H1 (cell line): Measurements from ENCODE around the gene SBDS.
"Not testable (repeated sequence)": the region's sequence is repeated elsewhere in the genome, so short reads cannot be mapped to it uniquely, and the experiment has no call there.

Experiments
- CEBPB ChIP-seq: IDR thresholded peaks from 2 replicates; pipeline ENCODE4 v1.6.1; 2012; ENCODE audit warnings: low read depth, low read length
- CTCF ChIP-seq, 3 experiments: IDR thresholded peaks; 1 replicate in 2 of 3; 2 replicates in 1 of 3; pipeline versions ENCODE4 v1.5.1 to v1.6.1; 2011; ENCODE audit warnings: low read length in 3 of 3, mild to moderate bottlenecking in 3 of 3, inconsistent platforms in 2 of 3, low read depth in 1 of 3, moderate library complexity in 1 of 3; ENCODE audit not compliant: insufficient read depth in 1 of 3; ENCODE audit errors: control extremely low read depth in 1 of 3
- EZH2 ChIP-seq: fragments of 200-600 bp; sonication (generic); IDR thresholded peaks from 2 replicates; pipeline ENCODE4 v1.7.1; 2012; ENCODE audit warnings: low read depth, mild to moderate bottlenecking, moderate library complexity, low read length, inconsistent platforms; ENCODE audit not compliant: severe bottlenecking
- GABPA ChIP-seq: IDR thresholded peaks from 2 replicates; pipeline ENCODE4 v1.6.1; 2011; ENCODE audit warnings: mild to moderate bottlenecking, low read length, moderate library complexity, borderline replicate concordance; ENCODE audit not compliant: insufficient read depth
- MAX ChIP-seq: IDR thresholded peaks from 2 replicates; pipeline ENCODE4 v1.6.1; 2012; ENCODE audit warnings: inconsistent platforms
- POLR2A ChIP-seq, 2 experiments: IDR thresholded peaks; 1 replicate in 1 of 2; 2 replicates in 1 of 2; pipeline ENCODE4 v1.6.1; 2011; ENCODE audit warnings: low read depth in 2 of 2, low read length in 2 of 2, mild to moderate bottlenecking in 2 of 2; ENCODE audit errors: control extremely low read depth in 1 of 2
- POLR2AphosphoS5 ChIP-seq: IDR thresholded peaks from 2 replicates; pipeline ENCODE4 v1.6.1; 2011; ENCODE audit warnings: low read depth, low read length
- RAD21 ChIP-seq, 2 experiments: IDR thresholded peaks in 1 of 2; conservative IDR thresholded peaks in 1 of 2; 2 replicates each; pipeline ENCODE4 v1.6.1; 2011; ENCODE audit warnings: low read depth in 2 of 2, low read length in 2 of 2, improper control_type of control experiment in 1 of 2, inconsistent platforms in 1 of 2, mild to moderate bottlenecking in 1 of 2, moderate library complexity in 1 of 2
- RFX5 ChIP-seq: IDR thresholded peaks from 2 replicates; pipeline ENCODE4 v1.6.1; 2011; ENCODE audit warnings: low read depth, low read length, improper control_type of control experiment, borderline replicate concordance
- TAF1 ChIP-seq: IDR thresholded peaks from 2 replicates; pipeline ENCODE4 v1.6.1; 2011; ENCODE audit warnings: mild to moderate bottlenecking, low read depth, low read length
- TCF12 ChIP-seq: IDR thresholded peaks from 2 replicates; pipeline ENCODE4 v1.6.1; 2011; ENCODE audit warnings: low read depth, mild to moderate bottlenecking, low read length
- TEAD4 ChIP-seq: IDR thresholded peaks from 2 replicates; pipeline ENCODE4 v1.6.1; 2012; ENCODE audit warnings: low read depth, low read length, inconsistent platforms, mixed read lengths
- USF2 ChIP-seq: IDR thresholded peaks from 2 replicates; pipeline ENCODE4 v1.6.1; 2011; ENCODE audit warnings: low read length, improper control_type of control experiment
- YY1 ChIP-seq: IDR thresholded peaks from 2 replicates; pipeline ENCODE4 v1.6.1; 2011; ENCODE audit warnings: low read depth, mild to moderate bottlenecking, low read length

- not testable (repeated sequence) for TF ChIP-seq MAX; POLR2A (IDR thresholded peaks at IDR 0.05; ENCODE audit: control extremely low read depth in 1 of 2, low read depth in 2 of 2, low read length in 2 of 2); YY1; GABPA; CTCF (IDR thresholded peaks at IDR 0.05; ENCODE audit: control extremely low read depth in 1 of 3, insufficient read depth in 1 of 3, low read depth in 1 of 3, low read length in 3 of 3); TAF1; EZH2; POLR2AphosphoS5; CEBPB; USF2; TEAD4; RAD21 (IDR thresholded peaks at IDR 0.05 in 1 of 2, conservative IDR thresholded peaks at IDR 0.05 in 1 of 2; ENCODE audit: low read depth in 2 of 2, low read length in 2 of 2); RFX5; TCF12
Measured at GRCh38 chr7:66980336-66980735, 15.1 kb downstream of the SBDS start.
